Left lung (tissue), 10 donors: ENCODE data around the gene HMG20B. TPM values are rescaled to one million over a fixed set of nuclear protein-coding genes. Genes with fewer than 3 reads are reported as not detected.
A peak's percentile ranks its signal among the peaks of the same experiment; 100 is the strongest.

Source experiments
- ATAC-seq: fragments of 200-7000 bp; cut with Tn5 transposase; one replicate; pipeline ENCODE4 v1.9.1; 2020; ENCODE audit warnings: moderate library complexity
- DNase-seq, 4 donors: peaks; one replicate each; pipeline ENCODE4 v3.0.0-alpha.2; 2013 to 2020
- H3K27ac ChIP-seq, 2 donors: fragments of 200-600 bp; sonication (generic) in 1 of 2; one replicate each; pipeline versions ENCODE4 v1.5.0 to v1.8.0; 2020 to 2021
- H3K27me3 ChIP-seq, 2 donors: fragments of 200-600 bp; sonication (generic) in 1 of 2; one replicate each; pipeline versions ENCODE4 v1.5.0 to v1.8.0; 2020 to 2021
- H3K36me3 ChIP-seq, 2 donors: fragments of 200-600 bp; sonication (generic) in 1 of 2; one replicate each; pipeline versions ENCODE4 v1.5.0 to v1.8.0; 2020 to 2021
- H3K4me1 ChIP-seq, 2 donors: fragments of 200-600 bp; one replicate each; pipeline ENCODE4 v1.8.0; 2021
- H3K4me3 ChIP-seq, 2 donors: fragments of 200-600 bp; sonication (generic) in 1 of 2; one replicate each; pipeline versions ENCODE4 v1.5.0 to v1.8.0; 2020 to 2021; ENCODE audit warnings: mild to moderate bottlenecking in 1 of 2
- H3K9me3 ChIP-seq, 2 donors: fragments of 200-600 bp; sonication (generic) in 1 of 2; one replicate each; pipeline versions ENCODE4 v1.5.0 to v1.8.0; 2020 to 2021
- CTCF ChIP-seq, 2 donors: fragments of 200-600 bp; sonication (generic) in 1 of 2; IDR thresholded peaks; one replicate each; pipeline versions ENCODE4 v1.5.0 to v1.8.0; 2021; ENCODE audit warnings: antibody characterized with exemption in 2 of 2
- intact Hi-C, 2 donors: fragments of 100-400 bp; cut with DNase I; formaldehyde crosslinking; loops; one replicate each; pipeline versions ENCODE4 v1.11.2 to v1.14.2; 2022
- polyA plus RNA-seq, 6 donors: library from polyadenylated mRNA; unstranded; fragments of 120-200 nt; gene quantifications; one replicate each; pipeline ENCODE4 v1.2.1, GENCODE V29; 2013; ENCODE audit not compliant: insufficient read length in 6 of 6
- total RNA-seq, 2 donors: library from RNA; stranded (reverse); fragmentation: NEBNext Ultra II Directional; extraction: Animal tissue kit (Norgen Biotek cat#: 25700); gene quantifications; one replicate each; pipeline ENCODE4 v1.2.1, GENCODE V29; 2021
- donor health status: DM: no; HTN: yes; CAD: no.
- donor health status: DM: no; HTN: no; CAD: no.

Gene HMG20B
- total and polyA plus RNA-seq, 8 donors: 50.9 to 104 (median 87.0) TPM

GRCh38 chr19:3545669-3546034 is 27.1 kb upstream of the HMG20B start:
- DNase-seq (no peak), ATAC-seq (no peak)
- Histone ChIP-seq H3K27me3 (no peaks in the 10 kb centered on the region), H3K36me3 (peaks cover 0 to 67% of the 10 kb centered on the region in 2 donors), H3K4me3 (no peak overlapping the region), H3K27ac (no peak overlapping the region), H3K4me1 (peaks cover 0 to 22% of the 10 kb centered on the region in 2 donors), H3K9me3 (no peaks in the 10 kb centered on the region)
- intact Hi-C loops: loop anchor here in 1 of 2 donors (10.0 kb wide), 1 partner anchor 69 kb away; no protein-coding TSS in a partner anchor
- no peak for TF ChIP-seq CTCF (IDR thresholded peaks at IDR 0.05)

- no peaks in the 10 kb centered on the region for H3K9me3 ChIP-seq
- H3K36me3 ChIP-seq: peaks cover 0 to 72% of the 10 kb centered on the region in 2 donors
- ATAC-seq: no peak
- no peak overlapping the region for H3K27ac ChIP-seq
- no peak for TF ChIP-seq CTCF (IDR thresholded peaks at IDR 0.05)
- peaks cover 0 to 22% of the 10 kb centered on the region in 2 donors for H3K4me1 ChIP-seq
- no peaks in the 10 kb centered on the region for H3K27me3 ChIP-seq
- no peak for DNase-seq
- intact Hi-C loops: loop anchor here in 1 of 2 donors (10.0 kb wide), 1 partner anchor 69 kb away; no protein-coding TSS in a partner anchor
- H3K4me3 ChIP-seq: no peak overlapping the region
These were observed 26.6 kb upstream of the HMG20B start for GRCh38 chr19:3546119-3546518.

- TF ChIP-seq CTCF (IDR thresholded peaks at IDR 0.05): peak in 1 of 2 donors; percentile 67
- intact Hi-C loops: loop anchor here in 1 of 2 donors (10.0 kb wide), 1 partner anchor 67 kb away; no protein-coding TSS in a partner anchor
- no peaks in the 10 kb centered on the region for H3K27me3 ChIP-seq
- DNase-seq: no peak
- H3K27ac ChIP-seq: no peak overlapping the region
- peaks cover 0 to 24% of the 10 kb centered on the region in 2 donors for H3K4me1 ChIP-seq
- H3K4me3 ChIP-seq: no peak overlapping the region
- no peaks in the 10 kb centered on the region for H3K9me3 ChIP-seq
- ATAC-seq: no peak
- peaks cover 0 to 69% of the 10 kb centered on the region in 2 donors for H3K36me3 ChIP-seq
These were observed 25.4 kb upstream of the HMG20B start for GRCh38 chr19:3547301-3547731.

- H3K4me1 ChIP-seq: peaks cover 2 to 29% of the 10 kb centered on the region in 2 donors
- peak overlapping the region in 1 of 2 donors; percentile 75 for H3K27ac ChIP-seq
- H3K4me3 ChIP-seq: no peak overlapping the region
- DNase-seq (no peak), ATAC-seq (no peak)
- TF ChIP-seq CTCF (IDR thresholded peaks at IDR 0.05): no peak
- no peaks in the 10 kb centered on the region for H3K27me3 ChIP-seq
- intact Hi-C loops: loop anchor here in 1 of 2 donors (10.0 kb wide), 1 partner anchor 67 kb away; no protein-coding TSS in a partner anchor
- peaks cover 0 to 64% of the 10 kb centered on the region in 2 donors for H3K36me3 ChIP-seq
- H3K9me3 ChIP-seq: no peaks in the 10 kb centered on the region
These were observed 24.9 kb upstream of the HMG20B start for GRCh38 chr19:3547767-3548282.

- H3K4me3 ChIP-seq: no peak overlapping the region
- no peaks in the 10 kb centered on the region for H3K27me3 ChIP-seq
- no peak for TF ChIP-seq CTCF (IDR thresholded peaks at IDR 0.05)
- intact Hi-C loops: loop anchor here in 1 of 2 donors (10.0 kb wide), 1 partner anchor 66 kb away; no protein-coding TSS in a partner anchor
- peak overlapping the region in 1 of 2 donors; percentile 75 for H3K27ac ChIP-seq
- H3K4me1 ChIP-seq: peaks cover 6 to 37% of the 10 kb centered on the region in 2 donors
- no peaks in the 10 kb centered on the region for H3K9me3 ChIP-seq
- DNase-seq (peak in 1 of 4 donors; percentile 58), ATAC-seq (no peak)
- peaks cover 0 to 56% of the 10 kb centered on the region in 2 donors for H3K36me3 ChIP-seq
These were observed 24.1 kb upstream of the HMG20B start for GRCh38 chr19:3548606-3549005.
